DMS153 treated with DMSO at 0.1 percent for 48 hours (cell line): Measurements from ENCODE around the gene DCAF6.

Experiments
- DNase-seq: peaks from one replicate; lab custom pipeline; 2025; ENCODE audit not compliant: unreplicated experiment; lab: John Stamatoyannopoulos, UW

Gene DCAF6

DNA sequence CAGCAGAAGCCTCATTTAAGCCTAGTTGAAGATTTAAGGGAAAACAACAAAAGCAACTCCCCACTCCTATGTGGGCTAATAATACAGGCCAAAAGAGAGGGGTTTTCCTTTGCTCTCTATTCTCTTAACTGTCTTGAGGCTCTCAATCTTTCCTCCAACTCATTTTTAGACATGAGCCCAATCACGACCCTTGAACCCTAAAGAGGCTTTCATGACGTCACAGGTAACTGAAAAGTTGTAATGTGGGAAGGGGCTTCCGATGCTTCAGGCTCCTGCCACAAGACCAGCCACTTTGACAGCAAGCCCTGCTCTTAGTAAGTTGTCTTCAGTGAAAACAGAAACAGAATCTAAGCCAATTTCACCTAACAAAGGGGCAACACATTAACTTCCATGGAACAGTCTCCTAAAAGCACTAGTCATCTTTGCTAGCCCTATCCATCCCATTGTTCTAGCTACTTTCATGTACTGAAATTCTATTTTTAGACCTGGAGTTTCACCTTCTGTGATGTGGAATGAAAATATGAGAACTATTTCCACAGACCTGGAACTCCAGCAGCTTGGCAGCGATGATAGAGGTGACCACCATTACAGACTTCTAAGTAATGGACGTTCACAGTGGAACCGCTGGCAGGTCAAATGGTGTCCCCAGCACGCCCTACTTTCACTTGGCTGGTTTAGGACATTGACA, 164.0 kb downstream of the DCAF6 start:
- no peak for DNase-seq

DNA sequence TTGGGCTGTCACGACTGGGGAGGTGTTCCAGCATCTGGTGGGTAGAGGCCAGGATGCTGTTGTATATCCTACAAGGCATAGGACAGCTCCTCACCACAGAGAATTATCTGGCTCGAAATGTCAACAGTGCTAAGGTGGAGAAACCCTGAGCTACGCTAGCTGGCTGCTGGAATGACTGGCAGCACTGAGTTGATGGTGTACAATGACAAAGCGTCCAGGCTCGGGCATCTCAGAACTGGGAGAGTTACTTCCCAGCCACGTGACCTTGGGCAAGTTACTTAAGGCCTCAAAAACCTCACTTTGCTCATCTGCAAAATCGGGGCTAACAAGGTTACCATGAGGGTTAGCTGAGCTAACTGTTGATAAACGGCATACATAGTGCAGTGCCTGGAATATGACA, 164.9 kb downstream of the DCAF6 start:
- DNase-seq, result no peak

GRCh38 chr1:168102487-168102886, 166.0 kb downstream of the DCAF6 start:
- DNase-seq, result no peak

- DNase-seq, result no peak
These were observed 168.1 kb downstream of the DCAF6 start for GRCh38 chr1:168104535-168104934.

GRCh38 chr1:168105846-168106245, 169.4 kb downstream of the DCAF6 start:
- DNase-seq, result no peak

DNA sequence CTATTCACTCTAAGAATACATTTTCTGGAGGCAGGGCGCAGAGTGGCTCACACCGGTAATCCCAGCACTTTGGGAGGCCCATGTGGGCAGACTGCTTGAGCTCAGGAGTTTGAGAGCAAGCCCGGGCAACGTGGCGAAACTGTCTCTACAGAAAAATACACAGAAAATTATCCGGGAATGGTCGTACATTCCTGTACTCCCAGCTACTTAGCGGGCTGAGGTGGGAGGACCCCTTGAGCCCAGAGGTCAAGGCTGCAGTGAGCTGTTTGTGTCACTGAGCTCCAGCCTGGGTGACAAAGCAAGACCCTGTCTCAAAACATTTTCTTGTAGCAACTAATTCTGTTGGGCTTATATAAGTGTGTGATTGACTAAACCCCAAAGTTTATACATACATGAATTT, 169.8 kb downstream of the DCAF6 start:
- no peak for DNase-seq

DNA sequence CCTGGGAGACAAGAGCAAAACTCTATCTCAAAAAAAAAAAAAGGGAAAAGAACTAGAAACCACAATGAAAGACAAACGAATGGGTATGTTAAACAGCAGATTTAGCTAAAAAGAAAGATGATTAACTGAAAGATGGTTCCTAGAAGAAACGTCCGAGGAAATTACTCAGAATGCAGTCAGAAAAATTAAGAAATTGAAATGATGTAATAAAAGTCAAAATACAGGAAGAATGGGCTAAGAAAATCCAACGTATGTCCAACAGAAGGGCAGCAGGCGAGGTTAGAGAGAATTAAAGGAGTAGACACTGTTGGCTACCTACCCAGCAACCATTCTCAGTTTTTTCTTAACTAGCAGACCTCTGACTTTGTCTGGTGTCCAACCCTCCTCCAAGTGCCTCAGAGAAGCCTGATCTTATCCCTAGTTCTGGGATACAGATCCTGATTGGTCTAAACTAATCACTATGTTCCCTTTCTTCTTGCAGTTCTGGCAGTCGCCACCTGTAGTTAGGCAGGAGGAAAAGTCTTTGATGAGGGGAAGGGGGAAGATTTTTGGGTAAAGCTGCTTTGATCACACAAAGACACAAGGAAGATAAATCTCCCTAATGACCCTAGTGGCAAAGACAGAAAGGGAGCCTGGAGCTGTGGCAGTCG, 174.5 kb downstream of the DCAF6 start:
- DNase-seq, result no peak

DNA sequence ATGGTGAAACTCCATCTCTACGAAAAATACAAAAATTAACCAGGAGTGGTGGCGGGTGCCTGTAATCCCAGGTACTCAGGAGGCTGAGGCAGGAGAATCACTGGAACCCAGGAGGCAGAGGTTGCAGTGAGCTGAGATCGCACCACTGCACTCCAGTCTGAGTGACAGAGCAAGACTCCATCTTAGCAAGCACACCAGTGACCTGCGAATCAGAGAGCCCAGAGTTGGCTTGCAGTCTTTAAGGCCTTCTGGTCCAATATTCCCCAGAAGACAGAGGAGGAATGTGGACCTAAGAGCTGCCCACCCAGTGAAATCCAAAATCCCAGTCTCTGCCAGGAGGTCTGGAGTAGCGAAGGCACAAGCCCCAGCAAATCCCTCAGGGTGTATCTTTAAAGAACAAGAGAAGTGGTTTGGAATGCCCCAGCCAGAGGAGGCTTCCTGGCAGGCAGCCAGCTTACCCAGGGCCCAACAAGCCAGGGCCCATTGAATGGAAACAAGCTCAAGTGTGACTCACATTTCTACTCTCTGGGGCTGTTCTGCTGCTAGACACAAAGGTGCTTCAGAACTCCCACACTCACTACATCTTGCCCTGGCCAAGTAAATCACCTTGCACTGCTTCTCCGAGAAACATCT, 176.3 kb downstream of the DCAF6 start:
- DNase-seq, result peak; percentile 69

DNA sequence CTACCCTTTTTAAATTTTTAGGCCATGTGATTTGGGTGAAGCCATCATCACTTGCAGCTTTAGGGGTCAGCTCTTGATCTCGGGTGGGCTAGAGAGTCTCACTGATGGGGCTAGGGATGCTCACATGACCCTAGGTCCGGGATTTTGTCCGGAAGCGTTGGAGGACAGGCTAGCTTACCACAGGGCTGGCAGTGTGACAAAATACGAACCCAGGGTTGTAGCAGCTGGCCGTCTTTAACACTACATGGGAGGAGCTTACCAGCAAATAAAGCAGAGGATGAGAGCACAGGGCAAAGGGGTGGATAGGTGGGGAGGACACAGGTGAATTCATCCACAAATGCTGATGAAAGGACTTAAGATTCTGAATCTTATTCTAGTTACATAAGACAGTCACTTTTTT, 178.4 kb downstream of the DCAF6 start:
- no peak for DNase-seq

GRCh38 chr1:168116327-168116799, 179.9 kb downstream of the DCAF6 start:
- DNase-seq, result no peak

DNA sequence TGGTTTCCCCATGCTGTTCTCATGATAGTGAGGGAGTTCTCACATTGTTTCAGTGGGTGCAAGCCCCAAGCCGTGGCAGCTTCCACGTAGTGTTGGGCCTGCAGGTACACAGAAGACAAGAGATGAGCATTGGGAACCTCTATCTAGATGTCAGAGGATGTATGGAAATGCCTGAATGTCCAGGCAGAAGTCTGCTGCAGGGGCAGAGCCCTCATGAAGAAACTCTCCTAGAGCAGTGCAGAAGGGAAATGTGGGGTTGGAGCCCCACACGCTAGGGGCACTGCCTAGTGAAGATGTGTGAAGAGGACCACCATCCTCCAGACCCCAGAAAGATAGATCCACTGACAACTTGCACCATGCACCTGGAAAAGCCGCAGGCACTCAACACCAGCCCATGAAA, 183.3 kb downstream of the DCAF6 start:
- DNase-seq, result no peak

DNA sequence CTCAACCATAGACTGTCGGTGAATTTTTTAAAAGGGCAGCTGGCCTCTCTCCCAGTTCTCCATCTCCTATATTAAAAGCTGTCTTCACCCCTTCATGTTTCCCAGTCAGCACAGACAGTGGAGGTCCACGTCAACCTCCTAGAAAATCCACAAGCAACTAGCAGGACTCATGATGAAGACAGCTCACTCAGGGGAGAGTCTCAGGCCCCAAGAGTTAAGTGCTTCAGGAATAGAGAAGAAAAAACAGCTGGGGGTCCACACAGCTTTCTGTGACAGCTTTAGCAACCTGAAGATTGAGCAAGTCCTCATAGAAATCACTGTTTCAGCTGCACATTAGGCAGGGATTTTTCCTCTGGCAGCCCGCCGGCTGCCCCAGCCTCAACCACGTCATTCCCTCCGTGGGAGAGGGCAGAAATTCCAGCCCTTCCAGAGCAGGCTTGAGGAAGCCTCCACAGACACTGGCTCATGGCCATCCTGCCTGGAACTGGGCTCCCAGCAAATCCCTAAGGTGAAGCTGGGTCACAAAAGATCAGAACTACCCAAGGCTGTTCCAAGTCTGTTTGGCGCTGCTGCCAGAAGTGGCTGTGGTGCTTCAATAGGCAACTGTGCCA, 185.0 kb downstream of the DCAF6 start:
- no peak for DNase-seq

DNA sequence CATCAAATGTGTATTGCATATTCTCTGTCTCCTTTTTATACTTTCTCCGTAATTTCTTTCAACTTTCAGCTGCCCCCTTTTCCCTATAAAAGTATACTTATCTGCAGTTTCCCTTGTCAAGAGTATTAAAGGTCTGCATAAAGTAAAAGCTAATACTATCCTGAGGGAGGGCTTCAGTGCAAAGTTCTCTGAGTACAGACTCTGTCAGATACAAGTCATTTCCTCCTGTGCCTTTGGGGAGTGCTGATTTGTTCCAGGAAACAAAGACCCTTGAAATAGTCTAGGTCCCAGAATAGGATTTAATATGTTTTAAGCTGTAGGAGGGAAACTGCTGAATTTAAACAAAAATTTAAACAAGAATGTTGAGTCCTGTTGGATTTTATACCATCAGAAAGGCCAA, 188.6 kb downstream of the DCAF6 start:
- no peak for DNase-seq
